GM19239 (cell line): ENCODE results near the gene RHO.

Source experiments
- DNase-seq: peaks from one replicate; pipeline ENCODE4 v3.0.0; 2011; ENCODE audit warnings: low spot score; ENCODE audit not compliant: insufficient read length
- FAIRE-seq: peaks from 2 replicates; lab custom pipeline; 2011; peaks lifted over from hg19 to GRCh38; lab: Jason Lieb, UNC

The RHO gene

DNA sequence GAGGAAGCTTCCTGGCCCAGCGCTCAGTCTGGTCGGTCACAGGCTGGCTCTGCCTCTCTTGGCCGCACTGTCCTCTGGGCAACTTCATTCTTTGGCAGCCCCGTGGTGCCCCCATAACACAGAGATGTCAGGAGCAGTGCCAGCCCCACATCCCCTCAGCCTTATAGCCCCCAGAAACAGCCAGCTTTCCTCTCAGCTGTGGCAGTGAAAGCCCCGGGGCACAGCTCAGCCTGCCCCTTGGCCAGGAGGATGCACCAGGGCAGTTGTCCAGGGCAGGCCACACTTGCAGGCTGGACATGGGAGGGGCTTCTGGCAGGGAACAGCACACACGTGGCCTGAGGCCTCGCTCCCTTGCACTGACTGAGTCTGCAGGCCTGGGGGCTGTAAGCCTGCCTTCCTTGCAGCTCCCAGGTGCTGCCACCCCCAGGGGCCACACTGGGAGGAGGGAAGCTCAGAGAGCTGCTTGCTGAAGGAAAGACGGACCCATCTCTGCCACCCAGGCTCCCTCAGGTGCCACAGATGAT lies 10.3 kb upstream of the RHO start:
- no peak for FAIRE-seq
- DNase-seq: no peak

DNA sequence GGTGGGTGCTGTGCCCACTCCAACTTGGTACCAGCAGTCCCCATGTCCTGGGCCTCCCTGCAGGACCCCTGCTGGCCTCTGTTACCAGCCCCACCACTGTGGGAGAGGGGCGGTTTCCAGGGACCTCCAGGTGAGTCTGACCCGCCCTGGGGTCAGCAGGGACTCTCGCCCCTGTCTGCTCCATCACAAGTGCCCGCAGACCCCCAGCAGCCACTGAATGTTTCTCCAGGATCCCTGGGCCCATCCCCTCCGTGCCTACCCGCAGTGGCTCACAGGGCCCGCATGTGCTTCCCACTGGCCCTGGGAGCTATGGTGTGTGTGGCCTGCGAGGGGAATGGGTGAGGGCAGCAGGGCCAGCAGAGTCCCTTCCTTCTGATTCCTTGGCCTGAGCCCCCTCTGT lies 9.9 kb upstream of the RHO start:
- no peak for DNase-seq
- no peak for FAIRE-seq

DNA sequence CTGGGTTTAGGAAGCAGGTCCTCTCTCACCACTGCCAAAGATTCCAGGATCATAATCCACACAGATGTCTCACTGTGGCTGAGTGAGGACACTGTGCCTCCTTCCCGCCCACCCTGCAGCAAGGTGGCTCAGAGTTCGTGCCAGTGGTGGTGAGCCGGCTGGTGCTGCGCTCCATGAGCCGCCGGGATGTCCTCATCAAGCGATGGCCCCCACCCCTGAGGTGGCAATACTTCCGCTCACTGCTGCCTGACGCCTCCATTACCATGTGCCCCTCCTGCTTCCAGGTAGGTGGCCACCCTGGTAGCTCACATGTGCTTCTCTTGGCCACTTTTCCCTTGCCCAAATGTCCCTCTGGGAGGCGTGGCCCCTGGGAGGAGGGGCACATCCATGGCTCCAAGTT lies 9.0 kb upstream of the RHO start:
- FAIRE-seq: no peak
- DNase-seq: no peak

DNA sequence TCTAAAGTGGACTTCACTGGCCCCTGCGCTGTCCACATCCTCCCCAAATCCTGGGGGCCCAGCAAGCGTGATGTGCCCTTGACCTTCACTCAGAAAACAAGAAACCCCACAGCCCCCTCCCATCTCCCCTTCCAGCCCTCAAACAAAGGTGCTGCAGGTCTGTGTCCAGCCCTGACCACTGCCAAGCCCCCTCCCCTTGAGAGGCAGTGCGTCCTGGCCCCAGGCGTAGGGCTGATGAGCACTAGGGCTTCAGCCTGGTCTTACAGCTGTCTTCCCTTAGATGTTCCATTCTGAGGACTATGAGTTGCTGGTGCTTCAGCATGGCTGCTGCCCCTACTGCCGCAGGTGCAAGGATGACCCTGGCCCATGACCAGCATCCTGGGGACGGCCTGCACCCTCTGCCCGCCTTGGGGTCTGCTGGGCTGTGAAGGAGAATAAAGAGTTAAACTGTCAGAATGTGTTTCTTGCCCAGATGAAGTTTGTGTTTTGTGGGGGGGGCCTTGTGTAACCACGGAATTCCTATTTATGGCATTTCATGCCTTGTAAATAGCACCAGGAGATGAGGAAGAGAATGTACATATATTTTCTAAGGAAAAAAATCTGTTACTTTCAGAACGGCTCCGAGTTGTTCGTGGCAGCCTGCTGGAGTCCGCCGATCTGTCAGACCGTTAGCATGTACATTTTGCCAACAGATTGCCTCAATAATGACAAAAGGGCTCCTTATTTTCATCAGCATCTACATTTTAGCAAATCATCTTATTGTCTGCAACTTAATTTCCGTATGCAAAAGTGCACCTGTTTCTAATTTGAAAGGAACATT lies 8.3 kb upstream of the RHO start:
- FAIRE-seq (no peak), DNase-seq (no peak)

DNA sequence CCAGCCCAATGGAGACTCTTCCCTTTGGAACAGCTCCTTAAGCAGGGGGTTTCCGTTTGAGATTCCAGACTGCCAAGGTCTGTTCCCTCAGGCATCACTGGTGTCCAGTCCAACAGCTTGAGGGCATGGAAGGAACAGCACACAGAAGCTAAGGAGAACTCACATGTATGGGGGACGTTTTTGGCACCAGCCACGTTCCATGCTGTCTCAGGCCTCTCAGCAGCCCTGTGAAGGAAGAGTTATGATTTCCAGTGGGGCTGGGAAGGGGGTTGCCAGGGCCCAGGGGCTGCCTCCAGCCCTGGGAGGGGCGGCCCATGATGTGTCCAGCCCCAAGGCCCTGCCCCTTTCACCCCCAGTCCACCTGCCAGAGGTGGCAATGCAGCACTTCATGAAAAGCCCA lies 7.5 kb upstream of the RHO start:
- no peak for FAIRE-seq
- no peak for DNase-seq

DNA sequence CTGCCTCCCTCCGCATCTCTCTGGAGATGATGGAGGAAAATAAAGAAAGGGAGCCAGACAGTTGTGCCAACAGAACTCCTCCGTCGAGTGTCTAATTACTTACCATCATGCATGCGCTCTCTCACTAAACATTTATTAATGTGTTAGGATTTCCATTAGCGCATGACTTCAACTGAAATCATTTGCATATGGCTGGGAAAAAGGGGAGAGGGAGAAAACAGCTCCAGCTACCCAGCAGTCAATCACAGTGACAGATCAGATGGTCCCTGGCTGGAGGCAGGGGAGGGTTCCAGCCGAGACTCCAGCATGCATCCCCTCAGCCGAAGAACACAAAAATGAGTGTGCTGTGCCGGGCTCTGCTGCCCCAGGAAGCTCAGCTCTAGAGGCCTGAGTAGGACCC lies 6.8 kb upstream of the RHO start:
- FAIRE-seq (no peak), DNase-seq (no peak)

DNA sequence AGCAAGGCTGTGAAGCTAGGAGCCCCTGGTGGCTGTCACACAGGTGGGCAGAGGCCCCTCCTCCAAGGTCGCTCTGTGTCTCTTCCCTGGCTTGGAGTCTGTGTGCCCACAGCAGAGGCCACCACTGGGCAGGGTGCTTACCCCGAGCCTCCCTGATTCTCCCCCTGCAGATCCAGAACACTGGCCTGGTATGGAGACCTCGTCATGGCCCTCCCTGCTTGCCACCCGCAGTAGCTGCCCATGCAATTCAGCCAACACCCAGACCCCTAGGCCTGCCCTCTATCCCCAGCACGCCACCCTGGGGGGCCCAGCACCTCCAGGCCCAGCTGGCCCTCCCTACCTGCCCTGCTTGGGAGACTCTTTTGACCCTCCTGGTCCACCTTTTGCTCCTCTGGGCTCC lies 5.5 kb upstream of the RHO start:
- DNase-seq (no peak), FAIRE-seq (no peak)

DNA sequence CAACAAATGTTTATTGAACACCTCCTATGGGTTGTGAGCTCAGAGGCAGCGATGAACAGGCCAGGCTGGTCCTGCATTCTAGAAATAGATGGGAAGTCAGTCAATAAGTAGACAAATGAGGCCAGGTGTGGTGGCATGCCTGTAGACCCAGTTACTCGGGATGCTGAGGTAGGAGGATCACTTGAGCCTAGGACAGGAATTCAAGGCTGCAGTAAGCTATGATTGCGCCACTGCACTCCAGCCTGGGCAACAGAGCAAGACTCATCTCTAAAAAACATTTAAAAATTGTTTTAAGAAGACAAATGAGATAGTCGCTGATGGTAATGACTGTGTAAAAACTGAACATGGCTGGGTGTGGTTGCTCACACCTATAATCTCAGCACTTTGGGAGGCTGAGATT lies 4.4 kb upstream of the RHO start:
- DNase-seq (no peak), FAIRE-seq (no peak)

DNA sequence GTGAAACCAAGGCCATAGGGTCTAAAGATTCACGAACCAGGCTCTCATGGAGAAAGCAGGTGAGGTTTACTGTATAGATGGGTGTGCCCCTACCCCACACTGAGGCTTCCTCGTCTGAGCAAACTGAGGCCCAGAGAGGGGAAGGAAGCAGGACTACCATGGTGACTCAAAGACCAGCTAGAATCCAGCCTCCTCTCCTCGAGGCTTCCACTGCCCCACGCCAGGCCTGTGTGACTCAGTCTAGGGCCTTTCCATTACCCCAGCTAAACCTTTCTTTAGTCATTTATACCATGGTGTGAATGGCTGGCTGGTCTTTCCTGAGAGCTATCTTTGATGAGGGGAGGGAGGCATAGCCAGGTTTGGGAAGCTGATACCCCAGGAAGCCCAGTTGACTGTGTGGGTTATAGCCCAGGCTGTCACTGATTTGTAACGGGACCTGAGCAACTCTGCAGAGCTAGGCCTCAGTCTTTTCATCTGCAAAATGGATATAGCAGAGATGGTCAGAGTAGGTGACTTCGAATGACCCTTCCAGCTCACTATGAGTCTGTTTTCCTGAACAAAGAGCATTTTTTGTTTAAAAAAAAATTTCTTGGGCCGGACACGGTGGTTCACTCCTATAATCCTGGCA lies 3.0 kb upstream of the RHO start:
- no peak for DNase-seq
- no peak for FAIRE-seq

DNA sequence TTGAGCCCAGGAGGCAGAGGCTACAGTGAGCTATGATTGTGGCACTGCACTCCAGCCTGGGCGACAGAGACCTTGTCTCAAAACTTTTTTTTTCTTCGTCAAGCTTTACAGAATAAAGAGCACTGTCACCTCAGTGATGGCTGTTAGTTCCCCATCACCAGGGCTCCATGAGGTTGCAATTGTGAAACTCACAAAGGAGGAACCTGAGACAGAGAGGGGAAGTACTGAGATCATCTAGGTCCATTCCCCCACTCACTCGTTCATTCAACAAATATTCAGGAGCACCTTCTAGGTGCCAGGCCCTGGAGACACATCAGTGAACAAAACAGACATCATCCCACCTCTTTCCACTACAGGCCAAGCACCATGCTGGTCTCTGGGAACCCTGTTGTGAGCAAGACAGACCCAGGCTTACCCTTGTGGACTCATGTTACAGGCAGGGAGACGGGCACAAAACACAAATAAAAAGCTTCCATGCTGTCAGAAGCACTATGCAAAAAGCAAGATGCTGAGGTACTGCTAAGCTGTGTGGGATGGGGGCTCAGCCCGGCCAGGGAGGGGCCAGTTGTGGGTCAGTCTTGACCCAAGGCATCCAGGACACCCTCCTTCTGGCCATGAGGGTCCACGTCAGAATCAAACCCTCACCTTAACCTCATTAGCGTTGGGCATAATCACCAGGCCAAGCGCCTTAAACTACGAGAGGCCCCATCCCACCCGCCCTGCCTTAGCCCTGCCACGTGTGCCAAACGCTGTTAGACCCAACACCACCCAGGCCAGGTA lies 2.1 kb upstream of the RHO start:
- peak; percentile 61 for DNase-seq
- peak; percentile 79 for FAIRE-seq

DNA sequence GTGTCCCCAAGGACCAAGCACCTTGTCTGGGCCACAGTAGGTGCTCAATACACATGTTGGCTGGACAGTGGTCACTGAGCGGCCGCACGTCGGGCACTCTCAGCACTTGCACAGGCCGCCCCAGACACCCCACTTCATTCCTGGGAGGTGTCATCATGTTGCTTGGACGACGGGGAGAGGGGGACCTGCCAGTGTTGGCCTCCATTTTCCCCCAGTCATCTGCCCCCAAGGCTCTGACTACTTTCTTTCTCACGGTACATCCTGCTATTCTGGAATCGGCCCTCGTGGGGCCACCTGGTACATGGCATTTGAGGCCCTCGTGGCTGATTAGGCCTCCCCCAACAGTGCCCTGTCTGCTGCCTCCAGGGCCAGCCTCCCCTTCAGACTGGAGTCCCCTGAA lies 1.2 kb upstream of the RHO start:
- no peak for FAIRE-seq
- no peak for DNase-seq

DNA sequence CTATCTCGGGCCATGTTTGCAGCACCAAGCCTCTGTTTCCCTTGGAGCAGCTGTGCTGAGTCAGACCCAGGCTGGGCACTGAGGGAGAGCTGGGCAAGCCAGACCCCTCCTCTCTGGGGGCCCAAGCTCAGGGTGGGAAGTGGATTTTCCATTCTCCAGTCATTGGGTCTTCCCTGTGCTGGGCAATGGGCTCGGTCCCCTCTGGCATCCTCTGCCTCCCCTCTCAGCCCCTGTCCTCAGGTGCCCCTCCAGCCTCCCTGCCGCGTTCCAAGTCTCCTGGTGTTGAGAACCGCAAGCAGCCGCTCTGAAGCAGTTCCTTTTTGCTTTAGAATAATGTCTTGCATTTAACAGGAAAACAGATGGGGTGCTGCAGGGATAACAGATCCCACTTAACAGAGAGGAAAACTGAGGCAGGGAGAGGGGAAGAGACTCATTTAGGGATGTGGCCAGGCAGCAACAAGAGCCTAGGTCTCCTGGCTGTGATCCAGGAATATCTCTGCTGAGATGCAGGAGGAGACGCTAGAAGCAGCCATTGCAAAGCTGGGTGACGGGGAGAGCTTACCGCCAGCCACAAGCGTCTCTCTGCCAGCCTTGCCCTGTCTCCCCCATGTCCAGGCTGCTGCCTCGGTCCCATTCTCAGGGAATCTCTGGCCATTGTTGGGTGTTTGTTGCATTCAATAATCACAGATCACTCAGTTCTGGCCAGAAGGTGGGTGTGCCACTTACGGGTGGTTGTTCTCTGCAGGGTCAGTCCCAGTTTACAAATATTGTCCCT lies 1.2 kb downstream of the RHO start:
- no peak for DNase-seq
- FAIRE-seq: no peak

DNA sequence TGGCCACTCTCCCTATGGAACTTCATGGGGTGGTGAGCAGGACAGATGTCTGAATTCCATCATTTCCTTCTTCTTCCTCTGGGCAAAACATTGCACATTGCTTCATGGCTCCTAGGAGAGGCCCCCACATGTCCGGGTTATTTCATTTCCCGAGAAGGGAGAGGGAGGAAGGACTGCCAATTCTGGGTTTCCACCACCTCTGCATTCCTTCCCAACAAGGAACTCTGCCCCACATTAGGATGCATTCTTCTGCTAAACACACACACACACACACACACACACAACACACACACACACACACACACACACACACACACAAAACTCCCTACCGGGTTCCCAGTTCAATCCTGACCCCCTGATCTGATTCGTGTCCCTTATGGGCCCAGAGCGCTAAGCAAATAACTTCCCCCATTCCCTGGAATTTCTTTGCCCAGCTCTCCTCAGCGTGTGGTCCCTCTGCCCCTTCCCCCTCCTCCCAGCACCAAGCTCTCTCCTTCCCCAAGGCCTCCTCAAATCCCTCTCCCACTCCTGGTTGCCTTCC lies 1.9 kb downstream of the RHO start:
- FAIRE-seq (no peak), DNase-seq (no peak)

DNA sequence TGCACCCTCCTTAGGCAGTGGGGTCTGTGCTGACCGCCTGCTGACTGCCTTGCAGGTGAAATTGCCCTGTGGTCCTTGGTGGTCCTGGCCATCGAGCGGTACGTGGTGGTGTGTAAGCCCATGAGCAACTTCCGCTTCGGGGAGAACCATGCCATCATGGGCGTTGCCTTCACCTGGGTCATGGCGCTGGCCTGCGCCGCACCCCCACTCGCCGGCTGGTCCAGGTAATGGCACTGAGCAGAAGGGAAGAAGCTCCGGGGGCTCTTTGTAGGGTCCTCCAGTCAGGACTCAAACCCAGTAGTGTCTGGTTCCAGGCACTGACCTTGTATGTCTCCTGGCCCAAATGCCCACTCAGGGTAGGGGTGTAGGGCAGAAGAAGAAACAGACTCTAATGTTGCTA lies 2.4 kb downstream of the RHO start:
- no peak for FAIRE-seq
- DNase-seq: no peak

DNA sequence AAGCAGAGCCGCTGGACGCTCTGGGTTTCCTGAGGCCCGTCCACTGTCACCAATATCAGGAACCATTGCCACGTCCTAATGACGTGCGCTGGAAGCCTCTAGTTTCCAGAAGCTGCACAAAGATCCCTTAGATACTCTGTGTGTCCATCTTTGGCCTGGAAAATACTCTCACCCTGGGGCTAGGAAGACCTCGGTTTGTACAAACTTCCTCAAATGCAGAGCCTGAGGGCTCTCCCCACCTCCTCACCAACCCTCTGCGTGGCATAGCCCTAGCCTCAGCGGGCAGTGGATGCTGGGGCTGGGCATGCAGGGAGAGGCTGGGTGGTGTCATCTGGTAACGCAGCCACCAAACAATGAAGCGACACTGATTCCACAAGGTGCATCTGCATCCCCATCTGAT lies 3.3 kb downstream of the RHO start:
- DNase-seq (no peak), FAIRE-seq (no peak)

DNA sequence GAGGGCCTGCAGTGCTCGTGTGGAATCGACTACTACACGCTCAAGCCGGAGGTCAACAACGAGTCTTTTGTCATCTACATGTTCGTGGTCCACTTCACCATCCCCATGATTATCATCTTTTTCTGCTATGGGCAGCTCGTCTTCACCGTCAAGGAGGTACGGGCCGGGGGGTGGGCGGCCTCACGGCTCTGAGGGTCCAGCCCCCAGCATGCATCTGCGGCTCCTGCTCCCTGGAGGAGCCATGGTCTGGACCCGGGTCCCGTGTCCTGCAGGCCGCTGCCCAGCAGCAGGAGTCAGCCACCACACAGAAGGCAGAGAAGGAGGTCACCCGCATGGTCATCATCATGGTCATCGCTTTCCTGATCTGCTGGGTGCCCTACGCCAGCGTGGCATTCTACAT lies 3.8 kb downstream of the RHO start:
- FAIRE-seq: no peak

DNA sequence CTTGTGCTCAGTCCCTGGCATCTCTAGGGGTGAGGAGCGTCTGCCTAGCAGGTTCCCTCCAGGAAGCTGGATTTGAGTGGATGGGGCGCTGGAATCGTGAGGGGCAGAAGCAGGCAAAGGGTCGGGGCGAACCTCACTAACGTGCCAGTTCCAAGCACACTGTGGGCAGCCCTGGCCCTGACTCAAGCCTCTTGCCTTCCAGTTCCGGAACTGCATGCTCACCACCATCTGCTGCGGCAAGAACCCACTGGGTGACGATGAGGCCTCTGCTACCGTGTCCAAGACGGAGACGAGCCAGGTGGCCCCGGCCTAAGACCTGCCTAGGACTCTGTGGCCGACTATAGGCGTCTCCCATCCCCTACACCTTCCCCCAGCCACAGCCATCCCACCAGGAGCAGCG lies 5.0 kb downstream of the RHO start:
- FAIRE-seq (no peak), DNase-seq (no peak)

More for the DNA sequence above, 3.8 kb downstream of the RHO start:
- no peak for DNase-seq

DNA sequence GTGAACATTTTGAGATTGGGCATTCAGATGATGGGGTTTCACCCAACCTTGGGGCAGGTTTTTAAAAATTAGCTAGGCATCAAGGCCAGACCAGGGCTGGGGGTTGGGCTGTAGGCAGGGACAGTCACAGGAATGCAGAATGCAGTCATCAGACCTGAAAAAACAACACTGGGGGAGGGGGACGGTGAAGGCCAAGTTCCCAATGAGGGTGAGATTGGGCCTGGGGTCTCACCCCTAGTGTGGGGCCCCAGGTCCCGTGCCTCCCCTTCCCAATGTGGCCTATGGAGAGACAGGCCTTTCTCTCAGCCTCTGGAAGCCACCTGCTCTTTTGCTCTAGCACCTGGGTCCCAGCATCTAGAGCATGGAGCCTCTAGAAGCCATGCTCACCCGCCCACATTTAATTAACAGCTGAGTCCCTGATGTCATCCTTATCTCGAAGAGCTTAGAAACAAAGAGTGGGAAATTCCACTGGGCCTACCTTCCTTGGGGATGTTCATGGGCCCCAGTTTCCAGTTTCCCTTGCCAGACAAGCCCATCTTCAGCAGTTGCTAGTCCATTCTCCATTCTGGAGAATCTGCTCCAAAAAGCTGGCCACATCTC lies 6.1 kb downstream of the RHO start:
- no peak for FAIRE-seq

DNA sequence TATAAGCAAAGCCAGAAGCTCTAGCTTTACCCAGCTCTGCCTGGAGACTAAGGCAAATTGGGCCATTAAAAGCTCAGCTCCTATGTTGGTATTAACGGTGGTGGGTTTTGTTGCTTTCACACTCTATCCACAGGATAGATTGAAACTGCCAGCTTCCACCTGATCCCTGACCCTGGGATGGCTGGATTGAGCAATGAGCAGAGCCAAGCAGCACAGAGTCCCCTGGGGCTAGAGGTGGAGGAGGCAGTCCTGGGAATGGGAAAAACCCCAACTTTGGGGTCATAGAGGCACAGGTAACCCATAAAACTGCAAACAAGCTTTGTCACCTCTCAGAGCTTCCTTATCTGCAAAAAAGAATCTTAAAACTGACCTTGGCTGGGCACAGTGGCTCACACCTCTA lies 6.6 kb downstream of the RHO start:
- no peak for DNase-seq
- no peak for FAIRE-seq

More for the DNA sequence above, 6.1 kb downstream of the RHO start:
- DNase-seq: no peak

DNA sequence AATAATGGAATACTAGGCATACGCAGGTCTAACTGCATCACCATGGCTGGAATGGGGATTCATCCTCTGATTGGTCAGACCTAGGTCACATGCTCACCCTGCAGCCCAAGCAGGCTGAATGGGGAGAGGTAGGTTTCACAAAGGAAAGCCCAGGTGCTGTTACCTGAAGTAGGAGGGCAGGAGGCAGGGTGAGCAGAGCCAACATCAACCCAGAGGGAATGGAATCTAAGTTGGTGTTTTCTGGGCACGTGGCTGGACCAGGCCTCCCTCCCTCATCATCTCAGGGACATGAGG lies 7.9 kb downstream of the RHO start:
- DNase-seq: no peak
- no peak for FAIRE-seq
